Activated CD8-positive, alpha-beta memory T cell treated with anti-CD3 and anti-CD28 coated beads, Interleukin-2, amount 50 U/mL, for 24 hours (primary cell): Measurements from ENCODE around the gene ABLIM3.
"Not testable (repeated sequence)": the region's sequence is repeated elsewhere in the genome, so short reads cannot be mapped to it uniquely, and the experiment has no call there.

Source experiments
- DNase-seq: peaks from one replicate; pipeline ENCODE4 v3.0.0-alpha.2; 2020; ENCODE audit errors: extremely low read depth

ABLIM3 gene

DNA sequence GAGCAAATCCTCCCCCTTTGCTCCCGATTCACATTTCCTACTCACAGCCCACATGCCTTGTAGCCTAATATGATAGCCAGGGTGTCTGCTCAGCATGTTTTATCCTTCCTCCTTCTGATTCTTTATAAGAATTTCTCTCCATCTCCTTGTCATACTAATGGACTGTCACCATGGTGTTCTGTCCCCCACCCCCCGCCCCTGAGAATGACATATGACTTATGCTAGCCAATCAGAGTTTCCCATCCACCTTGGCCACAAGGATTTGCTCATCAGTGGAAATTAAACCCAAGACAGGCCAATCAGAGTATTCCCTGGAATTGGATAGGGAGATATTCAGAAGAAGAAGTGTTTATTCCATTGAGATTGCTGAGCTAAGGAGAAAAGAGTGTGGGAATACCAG is 16.0 kb downstream of the ABLIM3 start:
- DNase-seq, result no peak

DNA sequence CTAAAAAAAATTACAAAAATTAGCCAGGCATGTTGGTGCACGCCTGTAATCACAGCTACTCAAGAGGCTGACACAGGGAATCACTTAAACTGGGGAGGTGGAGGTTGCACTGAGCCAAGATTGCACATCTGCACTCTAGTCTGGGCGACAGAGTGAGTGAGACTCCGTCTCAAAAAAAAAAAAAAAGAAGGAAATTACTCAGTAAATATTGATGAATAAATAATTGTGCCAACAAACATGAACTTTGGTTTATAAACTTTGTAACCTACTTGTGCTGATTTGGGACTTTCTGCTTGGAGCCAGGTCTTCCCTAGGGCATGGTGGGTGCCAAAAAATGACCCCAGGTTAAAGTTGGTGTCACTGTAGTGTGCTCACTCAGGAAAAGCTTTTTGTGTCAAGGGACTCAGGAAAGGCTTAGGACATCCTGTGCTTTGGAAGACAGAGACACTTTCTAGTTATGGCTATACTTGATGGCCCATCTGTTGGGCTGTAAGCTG is 19.0 kb downstream of the ABLIM3 start:
- DNase-seq, result no peak

DNA sequence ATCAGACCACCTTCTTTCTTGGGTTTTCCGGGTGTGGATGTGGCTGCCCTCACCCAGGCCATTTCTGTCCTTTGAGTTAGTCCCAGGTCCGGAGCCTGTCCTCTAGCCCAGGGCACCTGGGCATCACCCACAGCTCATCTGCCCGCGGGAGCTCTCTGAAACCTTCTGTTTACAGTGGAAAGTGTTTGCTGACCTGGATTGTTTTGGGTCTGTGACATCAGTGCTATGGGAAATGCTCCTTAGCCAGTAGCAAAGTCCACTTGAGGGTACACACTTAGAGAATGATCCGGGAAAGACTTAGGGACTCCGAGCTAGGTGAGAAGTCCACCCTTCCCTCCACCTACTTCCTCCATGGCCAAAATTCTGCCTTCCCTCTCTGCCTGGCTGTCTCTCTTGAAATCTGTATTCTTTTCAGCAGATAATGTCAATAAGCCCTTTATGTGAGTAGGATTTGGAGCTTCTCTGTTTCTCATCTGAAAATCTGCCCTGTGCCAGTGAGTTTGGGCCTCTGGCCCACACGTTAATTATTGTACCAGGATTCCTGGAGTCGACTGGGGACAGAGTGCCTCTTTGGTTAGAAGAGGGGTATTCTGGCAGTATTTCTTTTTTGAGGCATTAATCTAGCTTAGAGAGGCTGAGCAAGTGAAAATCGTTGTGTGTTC is 19.9 kb downstream of the ABLIM3 start:
- no peak for DNase-seq

DNA sequence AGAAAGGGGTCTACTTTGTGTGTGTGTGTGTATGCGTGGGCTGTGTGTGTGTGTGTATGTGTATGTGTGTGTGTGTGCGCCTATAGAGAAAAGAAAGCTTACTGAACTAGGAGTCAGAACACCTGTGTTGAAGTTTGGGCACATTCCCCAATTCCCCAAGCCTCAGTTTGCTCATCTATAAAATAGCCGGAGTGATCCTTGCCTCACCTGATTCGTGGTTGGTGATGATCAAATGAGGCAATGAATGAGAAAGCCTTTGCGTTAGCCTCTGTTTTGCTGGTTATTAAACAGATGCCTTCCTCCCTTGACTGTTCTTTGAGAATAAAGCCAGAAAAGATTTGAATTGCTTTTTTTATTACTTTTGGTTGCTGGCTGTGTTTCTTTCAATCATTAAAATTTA is 20.6 kb downstream of the ABLIM3 start:
- DNase-seq, result no peak

DNA sequence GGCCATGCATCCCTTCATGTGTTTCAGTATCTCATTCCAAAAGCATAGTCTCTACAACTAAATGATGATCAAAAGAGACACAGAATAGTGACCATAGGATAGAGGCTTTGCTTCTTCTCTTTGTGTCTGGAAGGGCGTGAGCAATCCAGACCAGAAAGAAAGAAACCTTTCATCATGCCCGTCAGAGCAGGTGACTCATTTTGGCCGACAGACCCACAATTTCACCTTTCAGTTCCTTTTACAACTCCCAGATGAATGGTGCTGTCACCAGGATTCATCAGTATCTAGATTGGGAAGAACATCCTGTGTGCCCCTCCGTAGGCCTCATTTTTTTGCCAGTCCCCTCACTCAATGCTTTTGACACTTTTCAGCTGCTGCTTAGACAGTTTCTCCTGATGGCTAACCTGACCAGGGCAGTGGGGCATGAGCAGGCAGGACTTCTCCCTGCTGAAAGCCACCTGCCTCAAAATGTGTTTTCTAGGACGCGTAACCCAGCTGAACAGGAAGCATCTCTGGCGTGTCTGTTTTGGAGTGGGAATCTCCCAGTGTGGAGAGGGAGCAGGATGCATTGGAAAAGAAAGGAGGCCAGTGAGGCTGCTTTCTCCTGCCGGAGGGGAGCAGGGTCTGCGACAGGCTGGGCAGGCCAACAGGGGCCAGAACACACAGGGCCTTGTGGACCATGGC is 21.2 kb downstream of the ABLIM3 start:
- DNase-seq, result no peak

DNA sequence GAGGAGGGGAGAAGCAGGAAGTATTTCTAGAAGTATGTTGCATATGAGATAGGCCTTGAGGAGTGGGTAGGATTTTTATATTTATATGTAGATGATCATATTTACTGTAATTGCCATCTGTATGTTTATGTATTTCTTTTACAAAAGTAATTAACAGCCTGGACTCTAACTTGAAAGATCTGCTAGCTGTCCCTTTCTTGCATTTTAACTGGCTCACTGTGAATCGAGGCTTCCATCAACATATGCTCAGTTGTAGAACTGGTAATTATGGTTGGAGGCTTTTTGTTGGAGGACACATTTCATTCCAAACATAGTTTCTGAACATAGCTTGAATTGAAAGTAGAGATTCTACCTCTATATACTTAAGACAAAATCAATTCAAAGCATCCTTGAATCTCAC is 23.4 kb downstream of the ABLIM3 start:
- DNase-seq, result no peak

DNA sequence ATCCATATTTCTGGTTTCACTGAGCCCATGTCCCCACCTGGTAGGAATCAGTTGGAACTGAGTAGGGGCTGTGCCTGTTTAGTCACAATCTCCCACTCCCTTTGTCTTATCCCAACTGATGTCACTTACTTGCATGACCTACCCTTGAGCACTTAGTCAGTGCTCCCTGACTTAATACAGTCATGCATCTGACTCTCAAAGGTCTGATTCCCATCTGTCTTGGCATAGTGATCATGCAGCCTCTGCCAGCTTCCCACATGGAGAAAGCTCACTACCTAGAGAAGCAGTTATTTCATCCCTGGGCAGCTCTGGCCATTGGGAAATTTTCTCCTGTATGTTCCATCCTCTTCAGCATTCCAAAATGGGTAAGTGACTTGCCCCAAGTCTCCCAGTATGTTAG is 24.8 kb downstream of the ABLIM3 start:
- no peak for DNase-seq

DNA sequence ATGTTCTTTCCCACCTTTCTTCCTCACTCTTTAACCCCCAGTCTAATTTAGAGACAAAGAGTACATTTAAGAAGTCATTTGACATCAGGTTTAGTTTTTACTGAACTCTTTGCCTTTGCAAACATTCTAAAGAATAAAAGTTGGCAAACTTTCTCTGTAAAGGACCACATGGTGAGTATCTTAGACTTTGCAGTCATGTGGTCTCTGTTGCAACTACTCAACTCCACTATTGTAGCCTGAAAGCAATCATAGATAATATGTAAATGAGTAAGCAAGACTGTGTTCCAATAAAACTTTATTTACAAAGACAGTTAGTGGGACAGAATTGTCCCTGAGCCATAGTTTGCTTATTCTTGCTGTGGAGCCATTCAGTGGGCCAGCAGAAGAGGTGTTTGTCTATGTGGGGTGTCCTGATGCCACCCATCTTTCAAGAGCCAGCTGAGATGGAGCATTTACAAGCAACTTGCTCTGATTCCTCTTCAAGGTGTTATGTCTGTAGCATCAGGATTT is 25.4 kb downstream of the ABLIM3 start:
- DNase-seq, result no peak

DNA sequence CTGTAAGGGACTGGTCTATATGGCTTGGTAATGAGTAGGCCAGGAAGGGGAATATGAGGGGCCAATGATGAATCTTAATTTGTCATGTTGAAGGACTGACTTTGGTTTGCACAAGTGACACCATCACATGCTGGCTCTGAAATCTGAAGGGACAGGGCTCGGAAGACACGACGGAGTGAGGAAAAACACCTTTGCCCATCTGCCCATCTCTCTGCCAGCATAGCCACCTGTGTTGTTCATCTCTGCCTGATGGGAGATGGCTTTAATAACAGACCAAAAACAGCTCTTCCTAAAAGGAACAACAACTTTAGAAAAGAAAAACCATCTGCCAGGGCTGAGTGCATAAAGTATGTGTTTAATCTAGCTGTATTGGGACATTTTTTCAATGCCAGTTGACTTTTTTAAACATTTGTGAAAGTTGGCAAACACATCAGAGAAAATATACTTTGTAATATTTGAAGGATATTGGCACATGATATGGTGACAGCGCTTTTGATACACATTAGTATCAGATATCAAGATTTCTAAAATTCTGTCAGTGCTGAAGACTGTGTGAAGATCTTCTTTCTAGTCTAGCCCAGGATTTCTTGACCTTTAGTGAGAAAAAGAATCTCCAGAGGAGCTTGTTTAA is 27.1 kb downstream of the ABLIM3 start:
- DNase-seq, result no peak

DNA sequence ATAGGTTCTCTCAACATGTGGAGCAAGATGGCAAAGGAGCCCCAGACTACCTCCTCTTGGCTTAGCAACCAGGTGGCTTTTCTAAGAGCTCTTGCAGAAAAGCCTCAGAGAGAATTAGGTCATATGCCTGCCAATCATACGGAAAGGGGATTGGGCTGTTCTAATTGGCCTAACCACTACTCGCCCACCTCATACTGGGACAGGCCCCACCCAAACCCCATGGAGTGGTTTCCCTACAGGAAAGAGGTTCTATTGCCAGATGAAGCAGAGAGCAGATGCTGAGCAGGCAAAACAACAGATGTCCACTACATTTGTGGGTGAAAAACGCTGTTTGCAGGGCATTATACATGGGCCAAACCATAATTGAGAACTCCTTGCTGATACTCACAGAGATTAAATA is 29.0 kb downstream of the ABLIM3 start:
- DNase-seq, result no peak

DNA sequence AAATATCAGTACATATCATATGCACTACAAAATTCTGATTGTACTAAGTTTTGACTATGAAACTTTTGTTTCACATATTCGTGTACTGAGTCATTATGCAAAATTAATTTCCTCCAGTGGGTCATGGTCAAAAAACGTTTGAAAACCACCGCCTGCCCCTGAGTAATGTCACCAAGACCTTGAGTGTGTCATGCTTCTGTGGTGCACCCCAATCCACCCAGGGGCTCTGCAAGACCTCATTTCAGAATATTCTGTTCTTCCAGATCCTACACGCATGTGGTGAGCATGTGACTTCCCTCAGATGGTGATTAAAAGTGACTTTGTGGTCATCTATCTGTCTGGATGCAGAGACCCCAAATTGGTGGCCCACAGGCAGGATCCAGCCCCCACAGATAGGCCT is 31.0 kb downstream of the ABLIM3 start:
- DNase-seq, result no peak

DNA sequence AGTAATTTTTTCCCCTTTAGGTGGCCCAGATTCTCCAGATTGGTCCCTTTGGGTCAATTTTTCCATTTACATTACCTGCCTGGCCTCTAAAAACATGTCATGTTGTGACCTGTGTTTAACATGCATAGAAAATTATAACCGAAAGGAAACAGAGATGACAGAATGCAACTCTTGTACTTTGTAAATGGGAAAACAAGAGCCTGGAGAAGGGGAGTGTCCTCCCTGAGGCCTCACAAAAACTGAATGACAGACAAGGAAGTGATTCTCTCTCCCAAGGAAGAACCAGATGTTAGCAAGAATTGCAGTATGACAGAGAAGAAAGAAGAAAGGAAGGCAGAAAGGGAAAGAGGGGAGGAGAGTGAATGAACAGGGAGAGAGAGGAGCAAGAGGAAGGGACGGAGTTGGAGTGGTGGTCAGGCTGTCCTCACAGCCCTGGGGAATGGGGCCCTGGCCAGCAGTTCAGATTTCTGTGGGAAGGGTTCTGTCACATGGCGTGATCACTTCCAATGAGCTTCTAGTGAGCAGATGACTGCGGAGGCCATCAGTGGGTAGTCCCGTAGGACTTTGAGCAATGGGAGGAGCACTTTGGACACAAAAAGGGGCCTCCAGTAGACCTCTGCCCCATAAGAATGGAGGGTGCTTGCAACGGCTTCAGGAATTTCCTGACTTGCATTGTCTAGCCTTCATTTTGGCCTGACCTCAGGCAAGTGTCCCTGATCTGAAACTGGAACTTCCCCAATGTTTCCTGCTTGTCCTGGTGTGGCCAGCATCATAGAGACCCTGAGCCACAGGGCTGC is 31.6 kb downstream of the ABLIM3 start:
- no peak for DNase-seq

DNA sequence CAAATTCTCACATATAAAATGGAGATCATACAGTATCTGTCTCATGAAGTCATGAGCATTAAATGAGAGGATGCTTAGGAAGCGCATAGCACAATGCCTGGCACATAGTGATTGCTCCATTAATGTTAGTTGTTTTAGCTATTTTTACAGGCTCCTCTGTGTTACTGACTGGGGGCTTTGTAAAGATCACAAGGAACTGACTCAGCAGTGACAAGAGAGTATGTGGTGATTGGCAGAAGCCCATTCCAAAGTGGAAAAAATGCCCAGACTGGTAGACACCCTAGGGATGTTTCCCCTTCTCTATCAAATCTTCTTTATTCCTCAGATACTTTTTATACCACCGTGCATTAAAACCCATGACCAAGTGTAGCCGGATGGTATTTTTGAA is 33.5 kb downstream of the ABLIM3 start:
- DNase-seq, result no peak

DNA sequence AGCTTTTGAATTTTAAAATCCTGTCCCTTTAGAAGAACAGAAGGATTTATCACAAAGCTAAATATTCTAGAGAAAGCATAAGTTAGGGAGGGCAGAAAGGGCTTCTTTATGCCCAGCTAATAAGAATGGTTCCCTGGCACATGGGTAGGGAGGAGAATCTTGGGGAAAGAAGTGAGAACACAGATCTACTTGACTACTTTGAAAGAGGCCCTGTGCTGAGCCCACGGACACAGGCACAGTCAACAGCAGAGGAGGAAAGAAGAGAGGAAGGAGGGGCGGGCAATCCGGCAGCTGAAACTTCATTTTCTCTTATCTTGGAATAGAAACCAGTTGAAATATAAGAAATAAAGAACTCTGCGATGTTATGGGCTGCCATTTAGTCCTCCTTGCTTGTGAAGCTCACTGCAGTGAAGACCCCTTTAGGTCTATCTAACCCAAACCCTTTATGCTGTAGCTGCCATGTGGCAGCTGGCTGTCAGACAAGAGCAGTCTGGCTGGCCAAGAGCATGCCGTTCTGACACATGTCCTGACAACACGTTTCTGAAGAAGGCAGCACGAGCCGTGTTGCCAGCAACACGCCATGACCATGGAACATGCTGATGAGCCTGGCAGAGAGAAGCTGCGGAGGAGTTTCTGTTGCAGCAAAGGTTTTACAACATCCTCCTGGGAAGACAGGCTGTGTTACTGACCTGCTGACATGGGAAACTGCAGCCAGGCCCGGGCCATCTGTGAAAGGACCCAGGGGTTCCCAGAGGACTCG is 34.2 kb downstream of the ABLIM3 start:
- no peak for DNase-seq

DNA sequence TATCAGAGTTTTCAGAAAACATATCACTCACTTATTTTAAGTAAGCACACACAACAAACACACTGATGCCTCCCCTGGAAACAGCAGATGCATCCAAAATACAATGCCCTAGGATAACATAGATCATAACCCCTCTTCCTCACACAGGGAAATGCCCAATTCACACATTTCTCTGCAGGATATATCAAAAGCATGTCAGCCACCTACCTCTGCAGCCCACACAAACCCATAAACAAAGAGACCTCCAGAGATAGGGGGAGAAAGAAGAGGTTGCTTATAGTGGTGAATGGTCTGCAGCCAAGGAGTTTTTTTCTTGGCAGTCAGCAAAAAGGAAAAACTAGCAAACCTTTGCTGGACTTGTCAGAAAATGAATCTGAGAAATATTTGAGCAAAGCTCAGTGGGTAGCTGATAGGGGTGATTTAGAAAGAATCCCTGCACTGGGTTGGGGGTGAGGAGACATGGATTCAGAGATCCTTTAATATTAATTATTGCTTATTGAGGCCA is 36.1 kb downstream of the ABLIM3 start:
- no peak for DNase-seq

DNA sequence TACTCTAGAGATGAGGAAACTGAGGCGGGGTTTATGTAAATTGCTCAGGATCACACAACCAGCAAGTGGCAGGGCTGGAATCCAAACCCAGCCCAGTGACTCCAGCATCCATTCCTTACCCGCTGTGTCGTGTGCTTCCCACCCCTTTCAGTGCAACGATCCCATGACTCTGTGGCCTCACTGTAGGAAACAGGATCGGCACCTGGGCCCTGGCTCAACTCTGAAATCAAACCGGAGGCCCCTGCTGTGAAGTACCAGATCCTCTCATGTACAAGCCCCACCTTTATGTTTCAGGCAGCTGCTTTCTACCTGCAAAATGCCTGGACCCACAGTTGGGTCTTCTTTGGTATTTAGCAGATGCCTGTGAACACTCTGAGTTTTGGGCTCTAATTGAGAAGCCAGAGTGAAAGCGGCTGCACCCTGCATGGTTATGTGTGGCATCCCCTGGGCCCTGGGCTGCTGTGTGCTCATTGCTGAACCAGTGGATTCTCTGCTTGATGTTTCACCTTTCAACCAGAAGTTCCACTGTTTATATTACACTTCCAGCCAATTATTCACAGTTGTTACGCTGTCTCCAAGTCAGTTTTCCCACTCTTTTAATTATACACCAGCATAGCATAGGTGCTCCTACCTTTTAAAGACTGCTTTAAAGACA is 36.7 kb downstream of the ABLIM3 start:
- no peak for DNase-seq

DNA sequence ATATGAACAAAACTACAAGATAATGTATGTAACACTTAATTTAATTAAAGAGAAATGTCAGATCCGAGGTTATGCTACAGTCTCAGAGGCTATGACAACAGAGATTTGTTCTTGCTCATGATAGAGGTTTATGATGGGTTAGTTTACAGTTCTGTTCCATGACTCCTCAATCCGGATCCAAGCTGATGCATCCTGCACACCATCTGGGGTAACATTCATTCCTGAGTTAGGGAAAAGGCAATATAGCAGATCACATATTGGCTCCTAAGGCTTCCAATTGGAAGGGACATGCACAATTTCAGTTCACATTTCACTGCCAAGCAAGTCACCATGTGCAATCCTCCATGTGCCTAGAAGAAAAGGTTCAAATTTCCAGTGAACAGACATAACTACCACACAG is 40.4 kb downstream of the ABLIM3 start:
- no peak for DNase-seq

DNA sequence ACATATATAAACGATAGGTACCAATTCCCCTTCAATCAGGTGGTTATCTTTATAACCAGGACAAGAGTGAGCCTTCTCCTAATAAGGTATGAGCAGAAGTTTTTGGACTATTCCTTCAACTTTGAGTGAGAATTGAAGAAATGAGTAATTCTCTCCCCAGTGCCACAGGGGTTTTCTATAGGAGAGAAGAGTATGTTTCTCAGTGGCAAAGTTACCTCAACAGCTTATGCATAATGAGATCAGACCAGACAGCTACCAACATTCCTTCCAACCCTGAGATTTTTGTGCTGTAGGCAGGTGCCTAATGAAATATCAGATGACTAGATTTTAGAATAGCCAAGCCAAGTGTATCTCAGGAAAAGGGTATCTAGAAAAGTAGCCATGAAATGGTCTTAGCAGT is 40.9 kb downstream of the ABLIM3 start:
- DNase-seq, result no peak

DNA sequence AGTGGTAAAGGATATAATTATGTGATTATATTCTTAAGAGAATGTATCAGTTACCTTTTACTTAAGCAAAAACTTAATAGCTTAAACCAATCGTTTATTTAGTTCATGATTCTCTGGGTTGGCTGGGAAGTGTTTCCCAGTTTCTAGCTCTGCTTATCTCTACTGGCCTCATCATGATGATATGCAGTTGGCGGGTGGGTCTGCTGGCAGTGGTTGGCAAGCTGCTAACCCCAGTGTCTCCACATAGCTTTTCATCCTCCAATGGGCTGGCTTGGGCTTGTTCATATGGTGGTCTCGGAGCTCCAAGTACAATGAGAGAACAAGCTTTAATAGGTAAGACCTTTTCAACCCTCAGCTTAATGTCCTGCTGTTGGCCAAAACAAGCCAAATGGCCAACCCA is 43.8 kb downstream of the ABLIM3 start:
- no peak for DNase-seq

DNA sequence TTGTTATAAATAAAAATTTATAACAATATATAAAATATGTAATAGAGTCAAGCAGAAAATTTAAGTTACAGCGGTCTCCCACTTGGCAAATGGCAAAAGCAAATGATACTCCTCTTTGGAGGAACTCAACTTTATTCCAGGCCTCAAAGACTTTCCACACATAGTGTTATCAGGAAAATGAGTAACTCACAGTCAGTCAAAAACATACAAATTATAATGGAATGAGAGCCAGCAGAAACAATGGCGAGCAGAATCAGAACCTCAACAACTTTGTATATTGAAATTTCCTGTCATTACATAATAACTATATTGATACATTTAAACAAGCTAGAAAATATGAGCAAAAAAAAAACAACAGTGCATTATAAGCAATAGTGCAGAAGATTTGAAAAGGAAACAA is 45.2 kb downstream of the ABLIM3 start:
- no peak for DNase-seq

DNA sequence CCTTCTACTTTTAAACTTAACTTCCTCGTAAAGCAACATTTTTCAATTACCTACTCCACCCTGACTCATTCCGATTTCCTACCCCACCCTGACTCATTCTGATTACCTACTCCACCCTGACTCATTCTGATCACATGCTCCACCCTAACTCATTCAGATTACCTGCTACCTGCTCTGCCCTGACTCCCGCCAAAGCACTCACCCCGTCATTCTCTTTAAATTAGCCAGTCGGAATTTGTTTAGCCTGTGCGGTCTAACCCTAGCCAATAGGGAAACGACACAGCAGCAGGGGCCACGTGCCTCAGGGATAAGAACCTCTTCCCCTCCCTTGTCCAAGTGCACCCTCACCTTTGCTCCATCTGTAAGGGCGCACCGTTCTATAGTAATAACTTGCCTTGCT is 46.3 kb downstream of the ABLIM3 start:
- not testable (repeated sequence) for DNase-seq
